Raji (cell line): ENCODE results near the gene EXOSC10.
A peak's percentile ranks its signal among the peaks of the same experiment; 100 is the strongest.

Source experiments
- POLR2A ChIP-seq: IDR thresholded peaks from 2 replicates; pipeline ENCODE4 v1.6.1; 2011; ENCODE audit warnings: low read depth, low read length, control low read depth; ENCODE audit not compliant: insufficient read depth

EXOSC10 gene

DNA sequence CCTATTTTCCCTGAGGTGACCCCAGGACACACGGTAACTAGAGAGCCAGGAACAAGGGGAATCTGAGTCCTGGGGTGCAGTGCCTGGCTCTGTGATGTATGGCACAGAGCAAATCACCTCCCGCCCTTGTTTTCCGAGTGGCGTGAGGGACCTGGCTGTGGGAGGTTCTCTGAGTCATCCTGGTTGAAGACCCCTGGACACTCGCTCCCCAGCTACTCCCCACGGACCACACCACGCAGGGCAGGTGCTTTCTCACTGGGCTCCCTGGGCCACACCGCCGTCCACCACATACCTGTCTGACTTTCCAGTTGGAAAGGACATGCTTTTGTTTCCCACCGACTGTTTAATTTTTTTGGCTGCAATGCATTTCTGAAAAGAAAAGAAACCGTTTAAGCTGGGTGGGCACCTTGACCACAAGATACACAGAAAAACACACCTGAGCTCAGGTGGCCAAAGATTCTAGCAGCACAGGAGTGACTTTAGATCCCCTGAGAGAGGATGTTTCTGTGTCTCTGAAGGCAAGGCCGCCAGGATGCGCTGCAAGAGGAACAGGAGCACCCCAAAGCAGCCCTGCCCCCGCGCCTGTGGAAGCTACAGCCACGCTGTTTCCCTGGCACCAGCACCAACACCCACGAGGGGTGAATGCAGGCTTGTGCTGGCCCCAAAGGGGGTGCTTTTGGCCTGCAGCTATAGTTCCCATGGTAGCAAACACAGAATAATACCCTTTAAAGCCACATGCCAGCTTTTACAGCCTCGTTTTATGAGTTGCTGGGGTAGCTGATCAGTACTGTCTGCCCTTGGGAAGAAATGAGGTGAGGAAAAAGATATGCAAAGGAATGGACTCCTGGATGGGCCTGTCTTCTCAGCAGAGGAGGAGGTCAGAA is 31.7 kb downstream of the EXOSC10 start:
- TF ChIP-seq POLR2A = no peak

DNA sequence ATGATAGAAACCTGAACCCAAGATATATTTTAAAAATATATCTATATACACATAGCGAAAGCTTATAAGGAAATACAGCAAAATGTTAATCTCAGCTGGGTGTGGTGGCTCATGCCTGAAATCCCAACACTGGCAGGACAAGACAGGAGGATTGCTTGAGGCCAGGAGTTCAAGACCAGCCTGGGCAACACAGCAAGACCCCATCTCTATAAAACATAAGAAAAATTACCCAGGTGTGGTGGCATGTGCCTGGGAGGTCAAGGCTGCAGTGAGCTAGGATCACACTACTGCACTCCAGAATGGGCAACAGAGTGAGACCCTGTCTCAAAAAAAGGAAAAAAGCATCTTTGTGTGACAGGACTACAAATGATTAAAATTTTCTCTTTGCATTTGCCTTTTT is 33.9 kb downstream of the EXOSC10 start:
- TF ChIP-seq POLR2A = no peak

- TF ChIP-seq POLR2A = no peak
Measured at GRCh38 chr1:11064942-11065341, 34.7 kb downstream of the EXOSC10 start.

DNA sequence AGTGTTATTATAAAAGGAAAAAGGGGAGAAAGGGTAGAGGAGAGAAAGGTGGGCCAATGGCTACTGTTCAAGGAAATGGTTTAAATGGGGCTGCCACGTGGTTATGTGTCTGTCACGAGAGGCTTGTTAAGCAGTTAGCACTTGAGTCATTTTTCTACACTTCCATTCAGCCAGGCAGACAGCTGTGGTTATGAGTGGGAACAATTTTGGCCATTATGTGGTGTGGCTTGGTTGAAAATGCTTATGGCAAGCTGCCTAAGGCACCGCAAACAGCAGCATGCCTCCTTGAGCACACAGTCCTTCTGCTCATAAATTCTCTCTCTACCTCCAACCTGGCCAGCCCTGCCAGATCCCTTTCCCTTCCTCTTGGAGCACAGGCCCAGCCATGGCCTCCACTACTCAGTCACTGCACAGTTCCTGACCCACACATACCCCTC is 36.7 kb downstream of the EXOSC10 start:
- TF ChIP-seq POLR2A = no peak

DNA sequence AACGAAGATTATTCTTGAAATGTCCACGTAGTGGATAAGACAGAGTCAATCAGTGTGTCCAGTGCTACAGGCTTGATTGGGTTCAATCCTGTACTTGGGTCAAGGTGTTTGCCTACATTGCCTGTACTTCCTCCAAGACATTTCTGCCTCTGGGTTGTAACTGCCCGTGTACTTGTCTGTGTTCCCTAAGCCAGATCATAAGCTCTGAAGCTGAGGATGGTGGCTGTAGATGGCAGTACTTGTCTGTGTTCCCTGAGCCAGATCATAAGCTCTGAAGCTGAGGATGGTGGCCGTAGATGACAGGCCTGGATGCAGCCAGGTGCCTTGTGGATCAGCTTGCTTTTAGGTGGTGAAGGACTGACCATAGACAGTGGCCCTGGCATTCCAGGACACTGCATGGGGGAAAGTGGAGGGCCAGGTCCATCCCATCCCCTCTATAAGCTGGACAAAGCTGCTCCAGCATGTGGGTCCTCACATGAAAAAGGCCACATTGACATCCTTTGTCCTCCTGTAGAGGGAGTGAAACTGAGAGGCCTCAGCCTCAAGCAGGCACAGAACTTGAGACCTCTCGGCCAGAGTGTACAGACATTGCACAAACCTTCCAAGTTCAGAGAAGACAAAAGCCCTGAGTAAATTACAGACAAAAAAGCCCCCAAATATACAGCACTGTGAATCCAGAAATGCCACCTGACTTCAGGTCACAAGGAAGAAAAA is 37.9 kb downstream of the EXOSC10 start:
- no peak for TF ChIP-seq POLR2A

- peak; percentile 84 for TF ChIP-seq POLR2A
Measured at GRCh38 chr1:11059968-11060830, 39.5 kb downstream of the EXOSC10 start, which contains the start of gene SRM. Gene SRM (minus strand): TSS chr1:11060018. CDS start chr1:11059943, 75 bp downstream.

DNA sequence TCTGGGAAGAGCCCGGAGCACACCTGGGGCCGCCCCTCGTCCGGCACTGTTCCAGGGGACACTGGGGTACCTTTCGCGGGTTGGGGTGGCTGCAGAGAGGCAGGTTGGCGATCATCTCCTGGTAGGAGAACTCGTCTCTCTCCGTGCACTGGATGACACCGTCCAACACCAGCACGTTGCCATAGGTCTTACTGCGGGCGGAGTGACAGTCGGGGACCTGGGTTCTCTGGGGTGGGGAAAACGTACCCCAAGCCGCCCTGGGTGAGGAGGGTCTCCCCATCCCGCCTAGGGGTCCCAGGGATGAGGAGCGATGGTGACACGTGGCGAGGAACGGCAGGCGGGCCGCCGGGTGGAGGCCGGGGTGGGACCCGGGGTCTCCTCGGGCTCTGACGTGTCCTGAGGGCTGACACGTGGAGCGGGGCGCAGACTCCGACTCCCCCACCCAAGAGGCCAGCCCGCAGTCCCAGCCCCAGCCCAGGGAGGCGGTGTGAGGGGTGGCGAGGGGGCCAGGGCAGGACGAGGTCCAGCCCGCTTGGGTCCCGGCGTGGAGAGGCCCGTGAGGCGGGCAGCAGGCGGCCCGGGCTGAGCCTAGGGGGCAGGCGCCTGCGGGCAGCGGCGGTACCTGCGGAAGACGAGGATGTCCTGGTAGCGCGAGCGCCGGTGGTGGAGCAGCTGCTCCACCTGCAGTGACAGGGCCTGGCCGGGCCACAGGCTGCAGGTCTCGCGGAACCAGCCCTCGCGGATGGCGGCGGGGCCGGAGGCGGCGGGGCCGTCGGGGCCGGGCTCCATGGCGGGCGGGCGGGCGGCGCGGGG is 40.3 kb downstream of the EXOSC10 start:
- TF ChIP-seq POLR2A = no peak

- TF ChIP-seq POLR2A = no peak
Measured at GRCh38 chr1:11058595-11059154, 41.0 kb downstream of the EXOSC10 start.

DNA sequence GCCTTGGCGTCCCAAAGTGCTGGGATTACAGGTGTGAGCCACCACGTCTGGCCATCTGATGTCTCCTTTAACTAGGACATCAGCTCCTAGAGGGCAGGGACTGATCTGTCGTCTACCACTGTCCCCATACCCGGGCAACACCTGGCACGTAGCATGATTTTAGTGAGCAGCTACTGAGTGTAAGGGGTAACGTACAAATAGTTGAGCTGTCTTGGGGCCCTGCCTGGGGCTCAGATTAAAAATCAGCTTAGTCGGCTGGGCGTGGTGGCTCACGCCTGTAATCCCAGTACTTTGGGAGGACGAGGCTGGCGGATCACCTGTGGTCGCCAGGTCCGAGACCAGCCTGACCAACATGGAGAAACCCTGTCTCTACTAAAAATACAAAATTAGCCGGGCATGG is 41.6 kb downstream of the EXOSC10 start:
- TF ChIP-seq POLR2A = no peak

GRCh38 chr1:11057477-11057876 is 42.2 kb downstream of the EXOSC10 start:
- no peak for TF ChIP-seq POLR2A

GRCh38 chr1:11056504-11056903 is 43.2 kb downstream of the EXOSC10 start:
- no peak for TF ChIP-seq POLR2A

- TF ChIP-seq POLR2A = no peak
Measured at GRCh38 chr1:11055676-11056075, 44.0 kb downstream of the EXOSC10 start.

GRCh38 chr1:11054666-11055065 is 45.0 kb downstream of the EXOSC10 start:
- no peak for TF ChIP-seq POLR2A

DNA sequence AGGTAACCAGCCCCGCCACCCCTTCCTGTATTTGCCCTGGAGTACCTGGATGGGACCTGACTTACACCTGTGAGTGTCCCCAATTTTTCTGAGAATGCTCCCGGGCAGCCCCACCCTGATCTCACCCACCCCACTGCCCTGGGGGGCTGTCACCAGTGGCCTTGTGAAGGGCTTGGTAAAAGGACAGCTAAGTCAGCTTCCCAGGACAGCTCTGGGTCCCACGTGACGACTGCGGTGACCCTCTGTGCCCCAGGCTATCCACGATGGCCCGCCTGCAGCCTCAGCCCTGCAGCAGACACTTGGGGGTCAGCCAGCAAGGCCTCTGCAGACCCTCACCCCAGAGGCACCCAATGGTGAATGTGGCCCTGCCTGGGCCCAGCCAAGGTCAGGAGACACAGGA is 45.5 kb downstream of the EXOSC10 start:
- no peak for TF ChIP-seq POLR2A

- no peak for TF ChIP-seq POLR2A
Measured at GRCh38 chr1:11053758-11054137, 45.9 kb downstream of the EXOSC10 start.
